WTC11 (cell line): ENCODE measurements around the gene C9orf40. TPM values are rescaled to one million over a fixed set of nuclear protein-coding genes. Genes with fewer than 3 reads are reported as not detected.

Experiments
- ATAC-seq: fragments of 200-7000 bp; cut with Tn5 transposase; 2 replicates; pipeline ENCODE4 v1.10.0; 2021; ENCODE audit warnings: mild to moderate bottlenecking, moderate library complexity
- CTCF ChIA-PET: fragments of 300-600 bp; sonication (Branson Sonifier 250); formaldehyde crosslinking; loops from one replicate; lab custom pipeline; 2021; ENCODE audit warnings: antibody characterized with exemption; lab: Charles Lee
- POLR2A ChIA-PET: fragments of 350-600 bp; sonication (Branson Sonifier 250); formaldehyde crosslinking; loops from one replicate; lab custom pipeline; 2021; ENCODE audit warnings: antibody characterized with exemption; lab: Charles Lee
- DNase-seq: peaks from one replicate; pipeline ENCODE4 v3.0.0; 2021; ENCODE audit warnings: low spot score
- H3K27ac Mint-ChIP-seq: 2 replicates; pipeline ENCODE4 v1.8.0; 2021; ENCODE audit warnings: mixed read lengths
- H3K27me3 Mint-ChIP-seq: 2 replicates; pipeline ENCODE4 v1.8.0; 2021; ENCODE audit warnings: low read depth, mild to moderate bottlenecking, moderate library complexity, mixed read lengths
- H3K36me3 Mint-ChIP-seq: 2 replicates; pipeline ENCODE4 v1.8.0; 2021; ENCODE audit warnings: mixed read lengths
- H3K4me1 Mint-ChIP-seq: 2 replicates; pipeline ENCODE4 v1.8.0; 2022; ENCODE audit warnings: mixed read lengths
- H3K4me3 Mint-ChIP-seq: 2 replicates; pipeline ENCODE4 v1.8.0; 2021; ENCODE audit warnings: mild to moderate bottlenecking, moderate library complexity, mixed read lengths
- H3K9me3 Mint-ChIP-seq: 2 replicates; pipeline ENCODE4 v1.8.0; 2021; ENCODE audit warnings: mixed read lengths
- CREB1 ChIP-seq: sonication (generic); formaldehyde crosslinking; IDR thresholded peaks from 2 replicates; pipeline ENCODE4 v1.8.0; 2023; ENCODE audit warnings: mild to moderate bottlenecking, missing genetic modification reagents
- CTCF ChIP-seq: fragments of 200-600 bp; IDR thresholded peaks from 2 replicates; pipeline ENCODE4 v1.8.0; 2022; ENCODE audit warnings: antibody characterized with exemption
- E2F4 ChIP-seq: sonication (generic); formaldehyde crosslinking; IDR thresholded peaks from 2 replicates; pipeline ENCODE4 v1.8.1; 2022; ENCODE audit warnings: low read depth, mild to moderate bottlenecking, moderate library complexity, missing genetic modification reagents, borderline replicate concordance
- E2F5 ChIP-seq: sonication (generic); formaldehyde crosslinking; IDR thresholded peaks from 2 replicates; pipeline ENCODE4 v1.8.1; 2022; ENCODE audit warnings: mild to moderate bottlenecking, moderate library complexity, missing genetic modification reagents
- GABPB1 ChIP-seq: sonication (generic); formaldehyde crosslinking; IDR thresholded peaks from 2 replicates; pipeline ENCODE4 v1.8.1; 2023; ENCODE audit warnings: mild to moderate bottlenecking, missing genetic modification reagents
- HMGA2 ChIP-seq: fragments of 250-450 bp; sonication (Bioruptor Pico); IDR thresholded peaks from 2 replicates; pipeline ENCODE4 v1.4.0; 2021; ENCODE audit warnings: mild to moderate bottlenecking, moderate library complexity
- JAZF1 ChIP-seq: fragments of 250-450 bp; sonication (Bioruptor Pico); IDR thresholded peaks from 2 replicates; pipeline ENCODE4 v1.9.0; 2021; ENCODE audit warnings: moderate library complexity, mild to moderate bottlenecking, inconsistent platforms
- NFE2L1 ChIP-seq: sonication (generic); formaldehyde crosslinking; IDR thresholded peaks from 2 replicates; pipeline ENCODE4 v1.8.1; 2023; ENCODE audit warnings: missing genetic modification reagents
- PRDM15 ChIP-seq: sonication (generic); formaldehyde crosslinking; IDR thresholded peaks from 2 replicates; pipeline ENCODE4 v1.8.0; 2022; ENCODE audit warnings: missing genetic modification reagents
- TEAD1 ChIP-seq: sonication (generic); formaldehyde crosslinking; IDR thresholded peaks from 2 replicates; pipeline ENCODE4 v1.8.0; 2022; ENCODE audit warnings: mild to moderate bottlenecking, missing genetic modification reagents
- TEAD4 ChIP-seq: sonication (generic); formaldehyde crosslinking; IDR thresholded peaks from 2 replicates; pipeline ENCODE4 v1.8.0; 2022; ENCODE audit warnings: mild to moderate bottlenecking, missing genetic modification reagents
- TP53 ChIP-seq: sonication (generic); formaldehyde crosslinking; IDR thresholded peaks from 2 replicates; pipeline ENCODE4 v1.8.1; 2023; ENCODE audit warnings: mild to moderate bottlenecking, missing genetic modification reagents
- USF2 ChIP-seq: sonication (generic); formaldehyde crosslinking; IDR thresholded peaks from 2 replicates; pipeline ENCODE4 v1.8.1; 2023; ENCODE audit warnings: mild to moderate bottlenecking, missing genetic modification reagents, moderate library complexity
- ZMAT4 ChIP-seq: fragments of 250-450 bp; sonication (Bioruptor Pico); IDR thresholded peaks from 2 replicates; pipeline ENCODE4 v1.9.0; 2021; ENCODE audit warnings: mild to moderate bottlenecking
- ZNF219 ChIP-seq: sonication (generic); formaldehyde crosslinking; IDR thresholded peaks from 2 replicates; pipeline ENCODE4 v1.8.0; 2023; ENCODE audit warnings: missing genetic modification reagents, mild to moderate bottlenecking, borderline replicate concordance
- ZNF281 ChIP-seq: sonication (generic); formaldehyde crosslinking; IDR thresholded peaks from 2 replicates; pipeline ENCODE4 v1.8.0; 2023; ENCODE audit warnings: mild to moderate bottlenecking, missing genetic modification reagents
- ZNF396 ChIP-seq: fragments of 250-450 bp; sonication (Bioruptor Pico); IDR thresholded peaks from 2 replicates; pipeline ENCODE4 v1.8.0; 2021; ENCODE audit warnings: mild to moderate bottlenecking, moderate library complexity, borderline replicate concordance
- ZNF671 ChIP-seq: fragments of 250-450 bp; sonication (Bioruptor Pico); IDR thresholded peaks from 2 replicates; pipeline ENCODE4 v1.8.0; 2021; ENCODE audit warnings: mild to moderate bottlenecking
- total RNA-seq: library from RNA; stranded (reverse); gene quantifications from 3 replicates; pipeline ENCODE4 v1.2.3, GENCODE V29; 2021

Gene C9orf40
- total RNA-seq, 1 experiment from 2014 or later: 10.3 TPM

GRCh38 chr9:75001719-75002421 is 49.2 kb upstream of the C9orf40 start:
- ATAC-seq: peak; percentile 80
- TF ChIP-seq TP53 (CRISPR knock-in tag) (no peak), TEAD4 (CRISPR knock-in tag) (no peak), GABPB1 (peak; percentile 63), CTCF (peak; percentile 63)
- CTCF ChIA-PET: interaction anchor here (0.6 to 1.7 kb wide), 4 partner anchors 19 to 228 kb away, joined by 3 to 5 read pairs (median 3); no protein-coding TSS in a partner anchor
- peaks cover 12% of the 10 kb centered on the region for H3K36me3 Mint-ChIP-seq
- POLR2A ChIA-PET: no interaction called here
- no peaks in the 10 kb centered on the region for H3K4me1 Mint-ChIP-seq
- H3K9me3 Mint-ChIP-seq: no peaks in the 10 kb centered on the region
- DNase-seq: no peak
- no peak overlapping the region for H3K27ac Mint-ChIP-seq
- H3K4me3 Mint-ChIP-seq: no peak overlapping the region
- H3K27me3 Mint-ChIP-seq: no peaks in the 10 kb centered on the region

GRCh38 chr9:75000835-75001234 is 48.1 kb upstream of the C9orf40 start:
- TF ChIP-seq TP53 (CRISPR knock-in tag) (no peak), E2F5 (CRISPR knock-in tag) (no peak), ZNF281 (CRISPR knock-in tag) (no peak), JAZF1 (no peak), ZNF671 (CRISPR knock-in tag) (no peak), ZNF219 (no peak), ZMAT4 (CRISPR knock-in tag) (no peak), HMGA2 (CRISPR knock-in tag) (no peak), TEAD1 (CRISPR knock-in tag) (no peak)
- H3K36me3 Mint-ChIP-seq: peaks cover 15% of the 10 kb centered on the region
- H3K4me3 Mint-ChIP-seq: no peak overlapping the region
- DNase-seq (no peak), ATAC-seq (no peak)
- POLR2A ChIA-PET: no interaction called here
- H3K27me3 Mint-ChIP-seq: no peaks in the 10 kb centered on the region
- H3K9me3 Mint-ChIP-seq: no peaks in the 10 kb centered on the region
- CTCF ChIA-PET: interaction anchor here (0.6 to 1.3 kb wide), 2 partner anchors 47 to 227 kb away, joined by 3 to 5 read pairs; no protein-coding TSS in a partner anchor
- H3K27ac Mint-ChIP-seq: no peak overlapping the region
- H3K4me1 Mint-ChIP-seq: no peaks in the 10 kb centered on the region

- ChIA-PET POLR2A (no interaction called here), CTCF (interaction anchor here (1.1 kb wide), 1 partner anchor 211 kb away, joined by 3 read pairs; no protein-coding TSS in a partner anchor)
- Mint-ChIP-seq H3K4me1 (no peaks in the 10 kb centered on the region), H3K27ac (no peak overlapping the region), H3K36me3 (peaks cover 19% of the 10 kb centered on the region), H3K4me3 (no peak overlapping the region), H3K27me3 (no peaks in the 10 kb centered on the region), H3K9me3 (no peaks in the 10 kb centered on the region)
- DNase-seq: no peak
- ATAC-seq: no peak
- TF ChIP-seq CREB1 (no peak), PRDM15 (no peak), NFE2L1 (CRISPR knock-in tag) (no peak), ZNF396 (CRISPR knock-in tag) (no peak), USF2 (CRISPR knock-in tag) (no peak), E2F4 (CRISPR knock-in tag) (no peak)
Measured at GRCh38 chr9:74985041-74985440, 32.3 kb upstream of the C9orf40 start.
